PFSK-1 (cell line): ENCODE results near the gene DCAF10.

Experiments used
- POLR2AphosphoS5 ChIP-seq: IDR thresholded peaks from 2 replicates; pipeline ENCODE4 v1.6.1; 2012; ENCODE audit warnings: low read depth, mild to moderate bottlenecking, control low read depth, low read length, moderate library complexity
- REST ChIP-seq, 2 experiments: IDR thresholded peaks; 2 replicates each; pipeline versions ENCODE4 v1.6.1 to v1.8.0; 2011 to 2012; ENCODE audit warnings: low read depth in 2 of 2, low read length in 2 of 2, control low read depth in 1 of 2, inconsistent platforms in 1 of 2, mild to moderate bottlenecking in 1 of 2, moderate library complexity in 1 of 2; ENCODE audit not compliant: insufficient read depth in 1 of 2
- SIN3A ChIP-seq: IDR thresholded peaks from 2 replicates; pipeline ENCODE4 v1.6.1; 2012; ENCODE audit warnings: mild to moderate bottlenecking, low read length, moderate library complexity, borderline replicate concordance; ENCODE audit not compliant: insufficient read depth
- TAF1 ChIP-seq: IDR thresholded peaks from 2 replicates; pipeline ENCODE4 v1.6.1; 2012; ENCODE audit warnings: low read length, control low read depth, borderline replicate concordance; ENCODE audit not compliant: insufficient read depth

DNA sequence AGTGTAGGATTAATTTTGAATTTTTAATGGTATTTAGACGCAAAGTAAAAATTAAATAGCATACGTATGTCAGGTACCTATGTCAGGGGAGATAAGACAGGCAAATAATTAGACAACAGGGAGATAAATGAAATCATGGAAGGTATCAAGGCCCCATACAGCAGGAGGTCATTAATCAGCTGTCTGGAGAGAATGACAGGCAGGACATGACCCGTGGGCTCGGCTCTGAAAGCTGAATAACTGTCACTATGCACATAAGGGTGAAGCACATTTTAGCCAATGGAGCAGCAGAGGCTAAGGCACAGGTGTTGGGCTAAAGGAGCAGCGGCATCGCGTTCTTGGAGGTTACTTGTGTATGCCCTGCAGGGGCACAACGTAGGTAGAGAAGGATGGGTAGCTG lies 91.5 kb downstream of the DCAF10 start:
- TF ChIP-seq TAF1 (no peak), SIN3A (no peak), POLR2AphosphoS5 (no peak), REST (IDR thresholded peaks at IDR 0.05; ENCODE audit: insufficient read depth in 1 of 2, low read depth in 2 of 2, low read length in 2 of 2) (no peak)
